CD4-positive, alpha-beta T cell treated with Interleukin-15 for 4 hours (primary cell): ENCODE measurements around the gene GART.
"Not testable (repeated sequence)": the region's sequence is repeated elsewhere in the genome, so short reads cannot be mapped to it uniquely, and the experiment has no call there.

Source experiments
- DNase-seq: peaks from one replicate; pipeline ENCODE4 v3.0.0-alpha.2; 2020; ENCODE audit warnings: low spot score

The GART gene

GRCh38 chr21:33512481-33512880 lies 29.4 kb downstream of the GART start:
- no peak for DNase-seq

- no peak for DNase-seq
These were observed 30.3 kb downstream of the GART start for GRCh38 chr21:33511639-33512038.

- no peak for DNase-seq
These were observed 31.1 kb downstream of the GART start for GRCh38 chr21:33510826-33511225.

GRCh38 chr21:33507003-33507402 lies 34.9 kb downstream of the GART start:
- DNase-seq = not testable (repeated sequence)

- no peak for DNase-seq
These were observed 36.1 kb downstream of the GART start for GRCh38 chr21:33505833-33506232.

GRCh38 chr21:33496345-33496744 lies 45.6 kb downstream of the GART start:
- DNase-seq = no peak

- DNase-seq = no peak
These were observed 46.2 kb downstream of the GART start for GRCh38 chr21:33495743-33496142.

GRCh38 chr21:33493756-33494155 lies 48.2 kb downstream of the GART start:
- no peak for DNase-seq

- no peak for DNase-seq
These were observed 49.3 kb downstream of the GART start for GRCh38 chr21:33492571-33492970.

- peak; percentile 94 for DNase-seq
These were observed 50.4 kb downstream of the GART start, which contains the start of gene DNAJC28 for GRCh38 chr21:33491373-33492102. TSS of gene DNAJC28 (minus strand) at chr21:33491716. CDS start at chr21:33489393, 2,323 bp downstream.

GRCh38 chr21:33490991-33491372 lies 50.9 kb downstream of the GART start:
- DNase-seq = no peak

GRCh38 chr21:33488936-33489335 lies 53.0 kb downstream of the GART start:
- no peak for DNase-seq

GRCh38 chr21:33487996-33488395 lies 53.9 kb downstream of the GART start:
- no peak for DNase-seq

GRCh38 chr21:33481314-33481943 lies 60.5 kb downstream of the GART start:
- no peak for DNase-seq

GRCh38 chr21:33480481-33481103 lies 61.3 kb downstream of the GART start:
- DNase-seq = no peak

- peak; percentile 96 for DNase-seq
These were observed 62.0 kb downstream of the GART start, which contains the start of gene TMEM50B for GRCh38 chr21:33479679-33480480. TSS of gene TMEM50B (minus strand) at chr21:33479974. CDS start at chr21:33468885, 11,089 bp downstream.

GRCh38 chr21:33478935-33479678 lies 62.8 kb downstream of the GART start:
- peak; percentile 32 for DNase-seq

- no peak for DNase-seq
These were observed 63.7 kb downstream of the GART start for GRCh38 chr21:33478182-33478581.

GRCh38 chr21:33477066-33477465 lies 64.9 kb downstream of the GART start:
- no peak for DNase-seq

- no peak for DNase-seq
These were observed 68.6 kb downstream of the GART start for GRCh38 chr21:33473344-33473743.

- no peak for DNase-seq
These were observed 71.2 kb downstream of the GART start for GRCh38 chr21:33470701-33471100.

- not testable (repeated sequence) for DNase-seq
These were observed 72.7 kb downstream of the GART start for GRCh38 chr21:33469183-33469582.
